ENCODE measurements around the gene STK39. TPM values are rescaled to one million over a fixed set of nuclear protein-coding genes. Genes with fewer than 3 reads are reported as not detected.

Gene STK39
- total RNA-seq, 1 donor from 2014 or later = 18.5 TPM

DNA sequence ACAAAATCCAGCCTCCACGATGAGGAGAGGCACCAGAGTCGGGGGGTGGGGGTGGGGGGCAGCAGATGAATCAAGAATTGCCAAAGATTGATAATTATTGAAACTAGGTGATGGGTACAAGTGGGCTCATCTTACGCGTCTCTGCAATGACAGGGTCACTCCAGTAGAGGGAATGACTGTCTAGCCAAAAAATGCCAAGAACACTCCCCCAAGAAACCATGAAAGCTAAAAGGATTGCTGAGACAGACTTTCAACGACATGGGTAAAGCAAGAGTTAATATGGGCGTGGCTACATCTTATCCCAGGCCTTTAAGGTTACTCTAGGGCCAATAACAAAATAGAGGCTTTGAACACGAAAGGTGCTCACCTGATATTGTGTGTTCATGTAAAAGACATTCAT lies 86.5 kb downstream of the STK39 start:
- ATAC-seq (ENCODE audit: low read depth) = peak; percentile 40
- H3K27me3 Mint-ChIP-seq = no peaks in the 10 kb centered on the region
- POLR2A ChIA-PET = no interaction called here

DNA sequence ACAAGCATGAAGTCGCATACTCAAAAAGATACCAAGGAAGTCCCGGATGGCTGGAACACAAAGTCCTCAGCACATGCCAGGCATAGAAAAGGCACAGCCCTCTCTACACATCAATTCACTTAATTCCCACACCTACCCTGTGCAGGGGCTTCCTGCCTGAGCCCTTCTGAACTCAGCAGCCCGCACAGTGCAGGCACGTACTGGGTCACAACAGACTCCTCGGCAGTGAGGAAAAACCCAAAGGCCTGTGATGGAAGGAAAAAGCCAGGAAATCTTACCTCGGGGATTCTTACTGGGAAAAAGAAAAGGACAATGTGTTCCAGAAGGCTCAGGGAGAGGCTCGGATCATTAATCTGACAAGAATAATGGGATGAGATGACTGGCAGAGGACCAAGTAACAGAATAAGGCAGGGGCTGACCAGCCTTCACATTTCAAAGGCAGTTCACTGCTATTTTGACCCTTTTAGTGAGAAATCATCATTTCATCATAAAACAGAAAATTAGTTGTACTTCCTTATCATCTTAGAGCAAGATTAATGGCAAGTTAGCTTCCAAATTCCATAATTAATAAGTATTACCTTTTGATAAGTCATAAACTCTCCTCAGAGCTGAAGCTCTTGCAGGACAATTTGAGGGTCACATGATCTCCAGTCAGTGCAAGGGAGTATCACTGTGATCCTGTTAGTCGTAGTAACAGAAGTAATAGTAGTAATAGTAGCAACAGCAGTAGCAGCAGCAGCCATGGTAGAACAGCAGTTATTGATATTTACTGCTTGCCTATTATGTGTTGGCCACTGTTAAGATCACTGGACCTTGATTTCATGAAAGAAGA lies 87.4 kb downstream of the STK39 start:
- DNase-seq = no peak
- H3K4me3 Mint-ChIP-seq = no peak overlapping the region
- H3K27me3 Mint-ChIP-seq = no peaks in the 10 kb centered on the region
- H3K4me1 Mint-ChIP-seq = no peaks in the 10 kb centered on the region
- ChIA-PET CTCF (interaction anchor here (1.1 to 3.4 kb wide), 4 partner anchors 14 to 176 kb away, joined by 3 to 32 read pairs (median 6); partner anchors contain the start of gene STK39), POLR2A (no interaction called here)
- ATAC-seq (ENCODE audit: low read depth) = no peak
- H3K27ac Mint-ChIP-seq = no peak overlapping the region
- TF ChIP-seq, protein P1, sequence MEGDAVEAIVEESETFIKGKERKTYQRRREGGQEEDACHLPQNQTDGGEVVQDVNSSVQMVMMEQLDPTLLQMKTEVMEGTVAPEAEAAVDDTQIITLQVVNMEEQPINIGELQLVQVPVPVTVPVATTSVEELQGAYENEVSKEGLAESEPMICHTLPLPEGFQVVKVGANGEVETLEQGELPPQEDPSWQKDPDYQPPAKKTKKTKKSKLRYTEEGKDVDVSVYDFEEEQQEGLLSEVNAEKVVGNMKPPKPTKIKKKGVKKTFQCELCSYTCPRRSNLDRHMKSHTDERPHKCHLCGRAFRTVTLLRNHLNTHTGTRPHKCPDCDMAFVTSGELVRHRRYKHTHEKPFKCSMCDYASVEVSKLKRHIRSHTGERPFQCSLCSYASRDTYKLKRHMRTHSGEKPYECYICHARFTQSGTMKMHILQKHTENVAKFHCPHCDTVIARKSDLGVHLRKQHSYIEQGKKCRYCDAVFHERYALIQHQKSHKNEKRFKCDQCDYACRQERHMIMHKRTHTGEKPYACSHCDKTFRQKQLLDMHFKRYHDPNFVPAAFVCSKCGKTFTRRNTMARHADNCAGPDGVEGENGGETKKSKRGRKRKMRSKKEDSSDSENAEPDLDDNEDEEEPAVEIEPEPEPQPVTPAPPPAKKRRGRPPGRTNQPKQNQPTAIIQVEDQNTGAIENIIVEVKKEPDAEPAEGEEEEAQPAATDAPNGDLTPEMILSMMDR (IDR thresholded peaks at IDR 0.05) = no peak
- peaks cover 22% of the 10 kb centered on the region for H3K36me3 Mint-ChIP-seq (ENCODE audit: low read depth)
- intact Hi-C loops (cut with micrococcal nuclease) = loop anchor here (2.0 to 5.0 kb wide), 2 partner anchors 137 to 599 kb away; no protein-coding TSS in a partner anchor
- H3K9me3 Mint-ChIP-seq = no peaks in the 10 kb centered on the region

More for the DNA sequence above, 86.5 kb downstream of the STK39 start:
- no peak for DNase-seq
- no peak overlapping the region for H3K4me3 Mint-ChIP-seq
- no peak overlapping the region for H3K27ac Mint-ChIP-seq
- TF ChIP-seq, protein P1 (IDR thresholded peaks at IDR 0.05) = no peak
- H3K36me3 Mint-ChIP-seq (ENCODE audit: low read depth) = peaks cover 18% of the 10 kb centered on the region
- CTCF ChIA-PET = interaction anchor here (0.6 to 3.4 kb wide), 8 partner anchors 15 to 595 kb away, joined by 3 to 32 read pairs (median 4); partner anchors contain the start of gene STK39
- no peaks in the 10 kb centered on the region for H3K9me3 Mint-ChIP-seq
- H3K4me1 Mint-ChIP-seq = peaks cover 9% of the 10 kb centered on the region
- intact Hi-C loops (cut with micrococcal nuclease) = loop anchor here (1.0 to 5.0 kb wide), 4 partner anchors 86 to 598 kb away; partner anchors contain the start of gene STK39

DNA sequence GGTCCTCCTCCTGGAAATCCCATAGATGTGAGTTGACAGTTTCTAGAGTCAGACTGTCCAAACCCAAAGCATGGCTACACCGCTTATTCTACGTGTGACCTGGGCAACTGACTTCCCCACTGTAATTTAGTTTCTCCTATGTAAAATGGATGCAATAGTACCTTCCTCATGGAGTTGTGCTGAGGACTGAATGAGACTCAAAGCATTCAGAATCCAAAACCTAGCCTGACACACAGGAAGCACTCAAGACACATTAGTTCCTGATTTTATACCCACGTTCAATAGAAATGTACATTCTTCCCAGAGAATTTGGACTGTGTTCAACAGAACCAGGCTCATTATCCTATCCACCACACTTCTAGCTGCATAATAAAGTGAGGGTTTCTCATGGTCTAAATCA lies 88.8 kb downstream of the STK39 start:
- Mint-ChIP-seq H3K27me3 (no peaks in the 10 kb centered on the region), H3K36me3 (ENCODE audit: low read depth) (peaks cover 20% of the 10 kb centered on the region), H3K9me3 (no peaks in the 10 kb centered on the region), H3K4me1 (no peaks in the 10 kb centered on the region), H3K27ac (no peak overlapping the region), H3K4me3 (no peak overlapping the region)
- TF ChIP-seq, protein P1 (IDR thresholded peaks at IDR 0.05) = no peak
- intact Hi-C loops (cut with micrococcal nuclease) = no loop called here
- no peak for DNase-seq
- no peak for ATAC-seq (ENCODE audit: low read depth)
- ChIA-PET POLR2A (no interaction called here), CTCF (interaction anchor here (3.4 kb wide), 1 partner anchor 178 kb away, joined by 32 read pairs; no protein-coding TSS in a partner anchor)

DNA sequence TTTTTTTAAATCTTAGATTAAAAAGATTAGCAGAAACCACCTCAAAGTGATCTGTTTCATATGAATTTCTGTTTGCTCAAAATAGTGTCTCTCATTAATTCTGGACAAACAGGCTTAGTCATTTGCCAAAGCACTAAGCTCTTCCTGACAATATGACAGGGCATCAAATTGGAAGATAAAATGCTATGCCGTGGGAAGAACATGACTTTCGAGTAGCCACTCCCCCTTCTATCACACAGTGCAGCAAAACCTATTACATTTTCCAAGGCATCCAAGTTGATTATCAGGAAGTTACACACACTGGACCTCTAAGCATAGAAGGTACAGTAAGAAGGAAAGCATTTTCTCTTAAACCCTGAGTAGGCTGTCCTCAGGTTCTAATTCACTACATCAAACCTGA lies 89.5 kb downstream of the STK39 start:
- no peak overlapping the region for H3K4me3 Mint-ChIP-seq
- TF ChIP-seq, protein P1 (IDR thresholded peaks at IDR 0.05) = no peak
- H3K27ac Mint-ChIP-seq = no peak overlapping the region
- no peaks in the 10 kb centered on the region for H3K9me3 Mint-ChIP-seq
- intact Hi-C loops (cut with micrococcal nuclease) = no loop called here
- ChIA-PET CTCF (no interaction called here), POLR2A (no interaction called here)
- H3K4me1 Mint-ChIP-seq = no peaks in the 10 kb centered on the region
- ATAC-seq (ENCODE audit: low read depth) (no peak), DNase-seq (no peak)
- no peaks in the 10 kb centered on the region for H3K27me3 Mint-ChIP-seq
- H3K36me3 Mint-ChIP-seq (ENCODE audit: low read depth) = peaks cover 14% of the 10 kb centered on the region

DNA sequence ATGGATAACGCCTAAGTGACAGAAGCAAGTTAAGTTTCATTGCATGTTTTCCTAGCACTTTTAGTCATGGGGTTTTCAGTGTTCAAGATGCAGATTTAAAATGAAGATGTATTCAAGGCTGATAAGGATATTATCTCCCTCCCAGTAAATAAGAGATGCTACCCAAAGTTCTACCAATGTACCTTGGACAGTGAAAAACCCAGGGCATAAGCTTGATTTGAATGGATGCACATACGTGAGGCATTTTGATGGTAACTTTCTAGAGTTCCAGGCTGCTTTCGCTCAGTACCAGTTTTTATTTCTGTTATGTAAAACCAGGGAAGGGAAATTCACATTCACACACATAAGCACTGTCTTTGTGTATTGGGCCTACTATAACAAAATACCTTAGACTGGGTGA lies 90.3 kb downstream of the STK39 start:
- no peaks in the 10 kb centered on the region for H3K4me1 Mint-ChIP-seq
- POLR2A ChIA-PET = interaction anchor here (0.6 kb wide), 1 partner anchor 90 kb away, joined by 3 read pairs; no protein-coding TSS in a partner anchor
- intact Hi-C loops (cut with micrococcal nuclease) = no loop called here
- ATAC-seq (ENCODE audit: low read depth) (no peak), DNase-seq (no peak)
- H3K4me3 Mint-ChIP-seq = no peak overlapping the region
- CTCF ChIA-PET = no interaction called here
- no peaks in the 10 kb centered on the region for H3K9me3 Mint-ChIP-seq
- TF ChIP-seq, protein P1 (IDR thresholded peaks at IDR 0.05) = no peak
- peaks cover 18% of the 10 kb centered on the region for H3K36me3 Mint-ChIP-seq (ENCODE audit: low read depth)
- H3K27ac Mint-ChIP-seq = no peak overlapping the region
- no peaks in the 10 kb centered on the region for H3K27me3 Mint-ChIP-seq

Measured in activated B cell treated with CpG ODN at 0.5 μM for 24 hours (primary cell).